OCI-LY3 (cell line): ENCODE measurements around the gene ANKRD31.

ENCODE experiments used
- H2AFZ ChIP-seq: fragments of 200-600, 300-600 bp; shearing (Covaris generic); 2 replicates; pipeline ENCODE4 v1.6.0; 2014; ENCODE audit warnings: antibody characterized with exemption, low read depth, low read length
- H3K27ac ChIP-seq: fragments of 200-600, 300-600 bp; sonication (generic); 2 replicates; pipeline ENCODE4 v1.5.1; 2014; ENCODE audit warnings: mild to moderate bottlenecking, low read length, moderate library complexity, mixed read lengths
- H3K27me3 ChIP-seq: fragments of 200-600, 300-600 bp; sonication (generic); 2 replicates; pipeline ENCODE4 v1.6.1; 2014; ENCODE audit warnings: low read depth, low read length, mixed read lengths
- H3K36me3 ChIP-seq: fragments of 200-600, 300-600 bp; sonication (generic); replicated peaks from 2 replicates; pipeline ENCODE3; 2014; ENCODE audit warnings: low read depth, low read length, mixed read lengths
- H3K4me1 ChIP-seq: fragments of 300-600, 200-600 bp; sonication (generic); 2 replicates; pipeline ENCODE4 v1.6.1; 2014; ENCODE audit warnings: low read length, mixed read lengths
- H3K4me2 ChIP-seq: fragments of 200-600, 300-600 bp; sonication (generic); 2 replicates; pipeline ENCODE4 v1.6.1; 2014; ENCODE audit warnings: low read length, mixed read lengths
- H3K4me3 ChIP-seq: fragments of 300-600, 200-600 bp; sonication (generic); 2 replicates; pipeline ENCODE4 v1.5.1; 2014; ENCODE audit warnings: antibody characterized with exemption, mild to moderate bottlenecking, low read length, moderate library complexity
- H3K79me2 ChIP-seq: fragments of 300-600, 200-600 bp; shearing (Covaris generic); 2 replicates; pipeline ENCODE4 v1.6.1; 2014; ENCODE audit warnings: mild to moderate bottlenecking, low read length, mixed read lengths
- H3K9ac ChIP-seq: fragments of 300-600, 200-600 bp; shearing (Covaris generic); 2 replicates; pipeline ENCODE4 v1.6.0; 2014; ENCODE audit warnings: mild to moderate bottlenecking, low read length, moderate library complexity
- H3K9me3 ChIP-seq: fragments of 200-600, 300-600 bp; shearing (Covaris generic); 2 replicates; pipeline ENCODE4 v1.6.1; 2014; ENCODE audit warnings: low read length, mixed read lengths; ENCODE audit not compliant: insufficient read depth
- H4K20me1 ChIP-seq: fragments of 200-600, 300-600 bp; sonication (generic); 2 replicates; pipeline ENCODE4 v1.6.1; 2016; ENCODE audit warnings: low read length, mixed read lengths; ENCODE audit not compliant: insufficient read depth
- CTCF ChIP-seq: fragments of 200-600, 300-600 bp; sonication (generic); IDR thresholded peaks from 2 replicates; pipeline ENCODE4 v1.5.1; 2014; ENCODE audit warnings: antibody characterized with exemption, low read length, low read depth
- EZH2phosphoT487 ChIP-seq: fragments of 200-600 bp; shearing (Covaris generic); IDR thresholded peaks from 2 replicates; pipeline ENCODE4 v1.6.1; 2018; ENCODE audit warnings: antibody characterized with exemption, mixed run types, low read depth

Gene ANKRD31

GRCh38 chr5:75203604-75204003 lies 33.1 kb downstream of the ANKRD31 start:
- Histone ChIP-seq H3K9ac (no peak overlapping the region), H2AFZ (no peak overlapping the region), H4K20me1 (no peaks in the 10 kb centered on the region), H3K4me1 (no peaks in the 10 kb centered on the region), H3K4me3 (no peak overlapping the region), H3K27ac (no peak overlapping the region), H3K4me2 (no peak overlapping the region), H3K79me2 (no peaks in the 10 kb centered on the region), H3K9me3 (no peaks in the 10 kb centered on the region), H3K36me3 (no peaks in the 10 kb centered on the region), H3K27me3 (no peaks in the 10 kb centered on the region)
- TF ChIP-seq CTCF (no peak), EZH2phosphoT487 (no peak)

GRCh38 chr5:75202935-75203334 lies 33.7 kb downstream of the ANKRD31 start:
- no peak overlapping the region for H2AFZ ChIP-seq
- no peaks in the 10 kb centered on the region for H3K27me3 ChIP-seq
- no peaks in the 10 kb centered on the region for H3K9me3 ChIP-seq
- H3K36me3 ChIP-seq = no peaks in the 10 kb centered on the region
- no peaks in the 10 kb centered on the region for H4K20me1 ChIP-seq
- no peak overlapping the region for H3K4me2 ChIP-seq
- H3K9ac ChIP-seq = no peak overlapping the region
- H3K4me3 ChIP-seq = no peak overlapping the region
- no peak for TF ChIP-seq CTCF
- TF ChIP-seq EZH2phosphoT487 = no peak
- H3K27ac ChIP-seq = no peak overlapping the region
- no peaks in the 10 kb centered on the region for H3K79me2 ChIP-seq
- no peaks in the 10 kb centered on the region for H3K4me1 ChIP-seq

GRCh38 chr5:75200776-75201175 lies 35.9 kb downstream of the ANKRD31 start:
- Histone ChIP-seq H3K27me3 (no peaks in the 10 kb centered on the region), H3K36me3 (no peaks in the 10 kb centered on the region)
- no peak for TF ChIP-seq CTCF
- TF ChIP-seq EZH2phosphoT487 = no peak

GRCh38 chr5:75199946-75200345 lies 36.7 kb downstream of the ANKRD31 start:
- no peak overlapping the region for H3K27ac ChIP-seq
- no peaks in the 10 kb centered on the region for H3K27me3 ChIP-seq
- H3K36me3 ChIP-seq = no peaks in the 10 kb centered on the region
- no peaks in the 10 kb centered on the region for H3K4me1 ChIP-seq
- H3K79me2 ChIP-seq = no peaks in the 10 kb centered on the region
- no peak overlapping the region for H3K4me2 ChIP-seq
- H4K20me1 ChIP-seq = no peaks in the 10 kb centered on the region
- no peak overlapping the region for H3K4me3 ChIP-seq
- no peaks in the 10 kb centered on the region for H3K9me3 ChIP-seq
- no peak overlapping the region for H2AFZ ChIP-seq
- TF ChIP-seq EZH2phosphoT487 = no peak
- no peak for TF ChIP-seq CTCF
- H3K9ac ChIP-seq = no peak overlapping the region

More at GRCh38 chr5:75200776-75201175, 35.9 kb downstream of the ANKRD31 start:
- no peaks in the 10 kb centered on the region for H4K20me1 ChIP-seq
- no peaks in the 10 kb centered on the region for H3K9me3 ChIP-seq
- H3K79me2 ChIP-seq = no peaks in the 10 kb centered on the region
- H2AFZ ChIP-seq = no peak overlapping the region
- H3K4me2 ChIP-seq = no peak overlapping the region
- no peak overlapping the region for H3K9ac ChIP-seq
- H3K4me1 ChIP-seq = no peaks in the 10 kb centered on the region
- no peak overlapping the region for H3K4me3 ChIP-seq
- no peak overlapping the region for H3K27ac ChIP-seq
